SK-N-SH treated with all-trans-retinoic acid at 6 μM for 48 hours (cell line): ENCODE measurements around the gene EIF6.

Experiments used
- ATAC-seq: fragments of 200-7000 bp; cut with Tn5 transposase; 3 replicates; pipeline ENCODE4 v1.9.1; 2020; ENCODE audit warnings: mild to moderate bottlenecking, moderate library complexity
- ARNTL ChIP-seq: fragments of 450-650 bp; formaldehyde crosslinking; IDR thresholded peaks from 2 replicates; pipeline ENCODE4 v1.5.0; 2020; ENCODE audit warnings: low read depth, mild to moderate bottlenecking, moderate library complexity, borderline replicate concordance
- ESRRG ChIP-seq: fragments of 250-450 bp; sonication (Bioruptor Pico); IDR thresholded peaks from 2 replicates; pipeline ENCODE4 v1.6.1; 2021; ENCODE audit warnings: mild to moderate bottlenecking
- GLIS3 ChIP-seq: fragments of 250-450 bp; sonication (Bioruptor Pico); IDR thresholded peaks from 2 replicates; pipeline ENCODE4 v1.5.0; 2020; ENCODE audit warnings: mild to moderate bottlenecking, moderate library complexity
- ISL1 ChIP-seq: fragments of 250-450 bp; sonication (Bioruptor Pico); IDR thresholded peaks from 2 replicates; pipeline ENCODE4 v2.1.2; 2022; ENCODE audit warnings: mild to moderate bottlenecking, moderate library complexity
- OSR1 ChIP-seq: fragments of 250-450 bp; sonication (Bioruptor Pico); IDR thresholded peaks from 2 replicates; pipeline ENCODE4 v1.8.0; 2022; ENCODE audit warnings: moderate library complexity, mild to moderate bottlenecking, inconsistent platforms
- PPARA ChIP-seq: fragments of 250-450 bp; sonication (Bioruptor Pico); IDR thresholded peaks from 2 replicates; pipeline ENCODE4 v1.5.0; 2020; ENCODE audit warnings: mild to moderate bottlenecking, borderline replicate concordance
- TCF4 ChIP-seq: fragments of 250-450 bp; sonication (Bioruptor Pico); IDR thresholded peaks from 2 replicates; pipeline ENCODE4 v1.8.0; 2021; ENCODE audit warnings: mild to moderate bottlenecking, moderate library complexity, borderline replicate concordance
- TOX ChIP-seq: fragments of 250-450 bp; sonication (Bioruptor Pico); IDR thresholded peaks from 2 replicates; pipeline ENCODE4 v1.8.0; 2021; ENCODE audit warnings: mild to moderate bottlenecking, moderate library complexity, borderline replicate concordance
- ZC3H10 ChIP-seq: fragments of 250-450 bp; sonication (Bioruptor Pico); IDR thresholded peaks from 2 replicates; pipeline ENCODE4 v1.5.1; 2021; ENCODE audit warnings: mild to moderate bottlenecking, moderate library complexity
- ZFP3 ChIP-seq: fragments of 250-450 bp; sonication (Bioruptor Pico); IDR thresholded peaks from 2 replicates; pipeline ENCODE4 v1.5.0; 2020; ENCODE audit warnings: mild to moderate bottlenecking, moderate library complexity
- ZFP30 ChIP-seq: fragments of 450-650 bp; formaldehyde crosslinking; IDR thresholded peaks from 2 replicates; pipeline ENCODE4 v1.5.0; 2022; ENCODE audit warnings: mild to moderate bottlenecking, moderate library complexity
- ZNF565 ChIP-seq: fragments of 450-650 bp; formaldehyde crosslinking; conservative IDR thresholded peaks from 2 replicates; pipeline ENCODE4 v1.5.0; 2020; ENCODE audit warnings: low read depth, mild to moderate bottlenecking, moderate library complexity
- ZNF70 ChIP-seq: fragments of 450-650 bp; formaldehyde crosslinking; IDR thresholded peaks from 2 replicates; pipeline ENCODE4 v1.5.0; 2020; ENCODE audit warnings: mild to moderate bottlenecking, moderate library complexity
- ZNF8 ChIP-seq: fragments of 450-650 bp; formaldehyde crosslinking; IDR thresholded peaks from 2 replicates; pipeline ENCODE4 v1.5.0; 2020; ENCODE audit warnings: mild to moderate bottlenecking, moderate library complexity
- TF ChIP-seq, protein P1 (sequence below): fragments of 250-450 bp; sonication (Bioruptor Pico); IDR thresholded peaks from 2 replicates; pipeline ENCODE4 v1.5.0; 2020; ENCODE audit warnings: mild to moderate bottlenecking, moderate library complexity
- TF ChIP-seq, protein P2 (sequence below): fragments of 250-450 bp; sonication (Bioruptor Pico); IDR thresholded peaks from 2 replicates; pipeline ENCODE4 v1.8.0; 2020; ENCODE audit warnings: mild to moderate bottlenecking, moderate library complexity, borderline replicate concordance
- TF ChIP-seq, protein P3 (sequence below): fragments of 250-450 bp; sonication (Bioruptor Pico); IDR thresholded peaks from 2 replicates; pipeline ENCODE4 v1.8.0; 2021; ENCODE audit warnings: low read depth, mild to moderate bottlenecking, moderate library complexity, borderline replicate concordance
- TF ChIP-seq, protein P4 (sequence below): fragments of 250-450 bp; sonication (Bioruptor Pico); IDR thresholded peaks from 2 replicates; pipeline ENCODE4 v1.5.1; 2020; ENCODE audit warnings: low read depth, mild to moderate bottlenecking, moderate library complexity
- TF ChIP-seq, protein P5 (sequence below): fragments of 250-450 bp; sonication (Bioruptor Pico); IDR thresholded peaks from 2 replicates; pipeline ENCODE4 v1.5.1; 2021; ENCODE audit warnings: mild to moderate bottlenecking, moderate library complexity

The EIF6 gene

DNA sequence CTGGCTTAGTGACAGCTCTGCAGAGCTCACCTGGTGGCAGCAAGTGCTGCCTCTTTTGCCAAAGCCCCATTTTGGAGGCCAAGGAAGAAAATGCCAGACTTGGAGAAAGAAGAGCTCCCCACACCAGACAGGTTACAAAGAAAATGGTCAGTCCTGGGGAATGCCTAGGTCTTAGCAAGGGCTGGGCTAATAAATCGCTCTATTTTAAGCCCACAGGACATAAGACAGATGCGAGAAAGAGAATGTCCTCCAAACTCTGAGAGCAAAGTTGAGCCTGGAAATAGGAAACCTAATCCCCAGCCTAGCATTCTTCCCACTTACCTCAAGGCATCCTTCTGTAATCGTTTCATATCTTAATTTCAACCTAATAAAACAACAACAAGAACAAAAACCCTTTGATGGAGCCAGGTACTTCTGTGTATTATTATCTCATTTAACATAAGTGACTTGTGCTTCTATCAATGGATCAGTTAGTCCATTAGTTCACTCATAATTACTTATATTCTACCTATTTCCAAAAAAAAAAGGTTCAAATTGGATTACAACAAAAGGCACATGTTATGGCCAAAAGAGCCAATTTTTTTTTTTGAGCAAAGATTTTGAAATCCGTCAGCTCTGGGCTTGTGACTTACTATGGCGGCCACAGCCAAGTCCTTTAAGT lies 48.1 kb upstream of the EIF6 start (continued):
- TF ChIP-seq ISL1 (CRISPR knock-in tag) (no peak), ZFP30 (CRISPR knock-in tag) (no peak)
- TF ChIP-seq, all 23 proteins: peak for 0

DNA sequence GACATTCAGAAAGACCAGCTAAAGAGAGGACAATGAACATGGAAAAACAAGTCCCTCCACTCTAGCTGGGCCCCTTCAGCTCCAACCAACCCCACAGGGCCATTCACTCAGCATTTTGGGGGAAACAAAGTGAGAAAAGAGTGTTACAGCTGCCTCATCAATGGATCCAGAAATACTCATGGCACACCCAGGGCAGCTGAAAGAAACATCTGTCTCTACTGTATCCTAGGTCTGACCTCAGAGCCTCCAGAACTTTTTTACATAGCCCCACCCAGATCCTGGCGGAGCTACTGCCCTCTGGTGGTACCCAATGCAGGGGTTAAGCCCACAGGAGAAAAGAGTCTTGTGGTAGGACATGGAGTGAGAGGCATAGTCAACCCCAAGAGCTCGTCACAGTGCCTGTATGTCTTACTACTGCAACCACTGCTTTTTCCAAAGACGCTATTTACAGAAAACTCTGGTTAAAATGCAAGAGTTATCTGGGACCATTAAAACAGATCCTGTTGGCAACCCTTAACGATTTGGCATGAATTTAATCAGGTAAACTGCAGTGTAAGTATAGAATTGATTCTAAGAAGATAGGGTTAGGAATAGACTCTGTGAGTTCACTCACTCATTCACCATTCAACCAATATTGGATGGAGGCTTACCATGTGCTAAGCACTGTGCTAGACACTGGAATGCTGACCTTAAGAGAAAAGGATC lies 45.0 kb upstream of the EIF6 start:
- ATAC-seq, result peak; percentile 70
- TF ChIP-seq ZFP30 (CRISPR knock-in tag), result no peak
- TF ChIP-seq ZNF565, result no peak
- TF ChIP-seq TOX (CRISPR knock-in tag), result no peak

DNA sequence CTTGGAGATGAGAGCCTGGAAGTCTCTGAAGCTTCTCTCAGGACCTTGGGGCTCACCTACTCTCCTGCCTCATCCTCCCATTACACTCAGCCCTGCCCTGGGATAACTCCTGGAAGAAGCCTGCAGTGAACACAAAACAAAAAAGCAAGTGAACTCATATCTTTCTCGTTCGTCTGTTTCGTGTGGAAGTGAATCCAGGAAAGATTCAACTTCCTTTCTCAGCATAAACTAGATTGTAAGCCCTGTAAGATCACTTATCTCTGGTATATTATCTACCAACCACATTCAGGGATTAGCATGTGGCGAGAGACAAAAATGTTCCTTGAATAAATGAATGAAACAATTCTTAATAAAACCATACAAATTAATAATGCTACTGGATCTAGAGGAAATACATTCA lies 44.1 kb upstream of the EIF6 start:
- TF ChIP-seq TCF4 (CRISPR knock-in tag) (no peak), PPARA (no peak), ZC3H10 (no peak), ARNTL (CRISPR knock-in tag) (no peak), ISL1 (CRISPR knock-in tag) (no peak), ZFP3 (no peak), ESRRG (CRISPR knock-in tag) (no peak), ZNF8 (CRISPR knock-in tag) (no peak), OSR1 (CRISPR knock-in tag) (no peak)
- TF ChIP-seq, protein P1, sequence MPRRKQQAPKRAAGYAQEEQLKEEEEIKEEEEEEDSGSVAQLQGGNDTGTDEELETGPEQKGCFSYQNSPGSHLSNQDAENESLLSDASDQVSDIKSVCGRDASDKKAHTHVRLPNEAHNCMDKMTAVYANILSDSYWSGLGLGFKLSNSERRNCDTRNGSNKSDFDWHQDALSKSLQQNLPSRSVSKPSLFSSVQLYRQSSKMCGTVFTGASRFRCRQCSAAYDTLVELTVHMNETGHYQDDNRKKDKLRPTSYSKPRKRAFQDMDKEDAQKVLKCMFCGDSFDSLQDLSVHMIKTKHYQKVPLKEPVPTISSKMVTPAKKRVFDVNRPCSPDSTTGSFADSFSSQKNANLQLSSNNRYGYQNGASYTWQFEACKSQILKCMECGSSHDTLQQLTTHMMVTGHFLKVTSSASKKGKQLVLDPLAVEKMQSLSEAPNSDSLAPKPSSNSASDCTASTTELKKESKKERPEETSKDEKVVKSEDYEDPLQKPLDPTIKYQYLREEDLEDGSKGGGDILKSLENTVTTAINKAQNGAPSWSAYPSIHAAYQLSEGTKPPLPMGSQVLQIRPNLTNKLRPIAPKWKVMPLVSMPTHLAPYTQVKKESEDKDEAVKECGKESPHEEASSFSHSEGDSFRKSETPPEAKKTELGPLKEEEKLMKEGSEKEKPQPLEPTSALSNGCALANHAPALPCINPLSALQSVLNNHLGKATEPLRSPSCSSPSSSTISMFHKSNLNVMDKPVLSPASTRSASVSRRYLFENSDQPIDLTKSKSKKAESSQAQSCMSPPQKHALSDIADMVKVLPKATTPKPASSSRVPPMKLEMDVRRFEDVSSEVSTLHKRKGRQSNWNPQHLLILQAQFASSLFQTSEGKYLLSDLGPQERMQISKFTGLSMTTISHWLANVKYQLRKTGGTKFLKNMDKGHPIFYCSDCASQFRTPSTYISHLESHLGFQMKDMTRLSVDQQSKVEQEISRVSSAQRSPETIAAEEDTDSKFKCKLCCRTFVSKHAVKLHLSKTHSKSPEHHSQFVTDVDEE (CRISPR knock-in tag), result no peak
- TF ChIP-seq, protein P2, sequence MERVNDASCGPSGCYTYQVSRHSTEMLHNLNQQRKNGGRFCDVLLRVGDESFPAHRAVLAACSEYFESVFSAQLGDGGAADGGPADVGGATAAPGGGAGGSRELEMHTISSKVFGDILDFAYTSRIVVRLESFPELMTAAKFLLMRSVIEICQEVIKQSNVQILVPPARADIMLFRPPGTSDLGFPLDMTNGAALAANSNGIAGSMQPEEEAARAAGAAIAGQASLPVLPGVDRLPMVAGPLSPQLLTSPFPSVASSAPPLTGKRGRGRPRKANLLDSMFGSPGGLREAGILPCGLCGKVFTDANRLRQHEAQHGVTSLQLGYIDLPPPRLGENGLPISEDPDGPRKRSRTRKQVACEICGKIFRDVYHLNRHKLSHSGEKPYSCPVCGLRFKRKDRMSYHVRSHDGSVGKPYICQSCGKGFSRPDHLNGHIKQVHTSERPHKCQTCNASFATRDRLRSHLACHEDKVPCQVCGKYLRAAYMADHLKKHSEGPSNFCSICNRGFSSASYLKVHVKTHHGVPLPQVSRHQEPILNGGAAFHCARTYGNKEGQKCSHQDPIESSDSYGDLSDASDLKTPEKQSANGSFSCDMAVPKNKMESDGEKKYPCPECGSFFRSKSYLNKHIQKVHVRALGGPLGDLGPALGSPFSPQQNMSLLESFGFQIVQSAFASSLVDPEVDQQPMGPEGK (CRISPR knock-in tag), result no peak
- TF ChIP-seq, protein P3, sequence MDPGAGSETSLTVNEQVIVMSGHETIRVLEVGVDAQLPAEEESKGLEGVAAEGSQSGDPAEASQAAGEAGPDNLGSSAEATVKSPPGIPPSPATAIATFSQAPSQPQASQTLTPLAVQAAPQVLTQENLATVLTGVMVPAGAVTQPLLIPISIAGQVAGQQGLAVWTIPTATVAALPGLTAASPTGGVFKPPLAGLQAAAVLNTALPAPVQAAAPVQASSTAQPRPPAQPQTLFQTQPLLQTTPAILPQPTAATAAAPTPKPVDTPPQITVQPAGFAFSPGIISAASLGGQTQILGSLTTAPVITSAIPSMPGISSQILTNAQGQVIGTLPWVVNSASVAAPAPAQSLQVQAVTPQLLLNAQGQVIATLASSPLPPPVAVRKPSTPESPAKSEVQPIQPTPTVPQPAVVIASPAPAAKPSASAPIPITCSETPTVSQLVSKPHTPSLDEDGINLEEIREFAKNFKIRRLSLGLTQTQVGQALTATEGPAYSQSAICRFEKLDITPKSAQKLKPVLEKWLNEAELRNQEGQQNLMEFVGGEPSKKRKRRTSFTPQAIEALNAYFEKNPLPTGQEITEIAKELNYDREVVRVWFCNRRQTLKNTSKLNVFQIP (CRISPR knock-in tag), result no peak
- TF ChIP-seq, protein P4, sequence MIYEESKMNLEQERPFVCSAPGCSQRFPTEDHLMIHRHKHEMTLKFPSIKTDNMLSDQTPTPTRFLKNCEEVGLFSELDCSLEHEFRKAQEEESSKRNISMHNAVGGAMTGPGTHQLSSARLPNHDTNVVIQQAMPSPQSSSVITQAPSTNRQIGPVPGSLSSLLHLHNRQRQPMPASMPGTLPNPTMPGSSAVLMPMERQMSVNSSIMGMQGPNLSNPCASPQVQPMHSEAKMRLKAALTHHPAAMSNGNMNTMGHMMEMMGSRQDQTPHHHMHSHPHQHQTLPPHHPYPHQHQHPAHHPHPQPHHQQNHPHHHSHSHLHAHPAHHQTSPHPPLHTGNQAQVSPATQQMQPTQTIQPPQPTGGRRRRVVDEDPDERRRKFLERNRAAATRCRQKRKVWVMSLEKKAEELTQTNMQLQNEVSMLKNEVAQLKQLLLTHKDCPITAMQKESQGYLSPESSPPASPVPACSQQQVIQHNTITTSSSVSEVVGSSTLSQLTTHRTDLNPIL (CRISPR knock-in tag), result no peak
- TF ChIP-seq, protein P5, sequence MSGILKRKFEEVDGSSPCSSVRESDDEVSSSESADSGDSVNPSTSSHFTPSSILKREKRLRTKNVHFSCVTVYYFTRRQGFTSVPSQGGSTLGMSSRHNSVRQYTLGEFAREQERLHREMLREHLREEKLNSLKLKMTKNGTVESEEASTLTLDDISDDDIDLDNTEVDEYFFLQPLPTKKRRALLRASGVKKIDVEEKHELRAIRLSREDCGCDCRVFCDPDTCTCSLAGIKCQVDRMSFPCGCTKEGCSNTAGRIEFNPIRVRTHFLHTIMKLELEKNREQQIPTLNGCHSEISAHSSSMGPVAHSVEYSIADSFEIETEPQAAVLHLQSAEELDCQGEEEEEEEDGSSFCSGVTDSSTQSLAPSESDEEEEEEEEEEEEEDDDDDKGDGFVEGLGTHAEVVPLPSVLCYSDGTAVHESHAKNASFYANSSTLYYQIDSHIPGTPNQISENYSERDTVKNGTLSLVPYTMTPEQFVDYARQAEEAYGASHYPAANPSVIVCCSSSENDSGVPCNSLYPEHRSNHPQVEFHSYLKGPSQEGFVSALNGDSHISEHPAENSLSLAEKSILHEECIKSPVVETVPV (CRISPR knock-in tag), result no peak
- ATAC-seq, result no peak

DNA sequence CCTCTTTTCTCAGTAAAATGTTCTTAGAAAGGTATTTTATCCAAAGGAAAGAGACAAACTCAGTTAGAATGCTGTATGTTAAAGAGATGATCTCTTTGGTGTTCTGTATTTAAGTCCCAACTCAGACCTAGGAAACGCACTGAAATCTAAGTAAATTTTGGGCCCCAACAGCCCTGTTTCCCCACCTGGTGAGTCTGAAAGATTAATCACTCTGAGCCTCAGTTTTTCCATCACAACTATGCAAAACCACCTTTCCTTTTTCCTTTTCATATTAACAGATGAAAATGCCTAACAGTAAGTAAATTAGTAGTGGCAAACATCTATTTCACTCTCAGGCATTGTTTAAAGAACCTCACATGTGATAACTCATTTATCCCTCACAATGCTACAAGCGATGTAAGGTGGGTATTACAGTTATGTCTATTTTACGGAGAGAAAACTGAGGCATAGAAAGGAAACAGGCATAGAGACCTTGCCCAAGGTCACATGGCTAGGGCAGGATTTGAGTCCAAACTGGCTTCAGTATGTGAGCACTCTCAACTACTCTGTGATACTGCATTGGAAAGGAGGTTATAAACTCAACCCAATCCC lies 43.6 kb upstream of the EIF6 start:
- ATAC-seq, result no peak
- no peak for TF ChIP-seq ZFP30 (CRISPR knock-in tag)
- TF ChIP-seq ISL1 (CRISPR knock-in tag), result no peak
- TF ChIP-seq ZNF8 (CRISPR knock-in tag), result no peak
- no peak for TF ChIP-seq ZFP3
- TF ChIP-seq OSR1 (CRISPR knock-in tag), result no peak
- TF ChIP-seq ZNF70 (CRISPR knock-in tag), result no peak
- TF ChIP-seq GLIS3 (CRISPR knock-in tag), result no peak
- TF ChIP-seq PPARA, result no peak
- no peak for TF ChIP-seq ARNTL (CRISPR knock-in tag)
- TF ChIP-seq, protein P2 (CRISPR knock-in tag), result no peak
- no peak for TF ChIP-seq TOX (CRISPR knock-in tag)
- TF ChIP-seq, protein P4 (CRISPR knock-in tag), result no peak
